Measurements from ENCODE around the gene MT3. TPM values are rescaled to one million over a fixed set of nuclear protein-coding genes. Genes with fewer than 3 reads are reported as not detected.

MT3 gene
- total and polyA plus RNA-seq, 4 experiments from 2014 or later, result 1.1 TPM; not detected in 3

DNA sequence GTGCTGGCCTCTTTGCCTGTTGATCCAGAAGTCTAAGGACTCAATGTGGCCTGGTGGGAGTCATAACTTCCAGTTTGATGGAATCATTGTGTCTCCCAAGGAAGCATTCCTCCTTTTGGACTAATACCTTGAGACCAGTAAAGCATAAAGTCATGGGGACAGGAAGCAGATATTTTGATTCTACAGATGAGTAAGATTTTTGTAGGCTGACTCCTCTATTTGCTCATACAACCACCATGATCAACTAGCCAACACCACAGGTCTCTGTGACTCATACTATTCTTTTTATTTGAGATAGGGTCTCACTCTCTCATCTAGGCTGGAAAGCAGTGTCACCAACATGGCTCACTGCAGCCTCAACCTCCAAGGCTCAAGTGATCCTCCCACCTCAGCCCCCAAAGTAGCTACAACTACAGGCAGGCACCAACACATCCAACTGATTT is 25.2 kb downstream of the MT3 start:
- no peaks in the 10 kb centered on the region for H3K9me3 Mint-ChIP-seq
- CTCF ChIA-PET (ENCODE audit: partially characterized antibody), result interaction anchor here (1.1 kb wide), 1 partner anchor 9 kb away, joined by 3 read pairs; no protein-coding TSS in a partner anchor
- Histone ChIP-seq H3K9me3 (ENCODE audit: control insufficient read depth in 1 of 2, low read length in 2 of 2) (no peaks in the 10 kb centered on the region), H3K4me3 (ENCODE audit: low read length in 2 of 2) (no peak overlapping the region), H3K27ac (ENCODE audit: low read depth, low read length) (no peak overlapping the region), H3K27me3 (ENCODE audit: insufficient read depth, low read length) (no peaks in the 10 kb centered on the region), H3K36me3 (ENCODE audit: insufficient read depth, low read length) (no peaks in the 10 kb centered on the region), H3K4me1 (ENCODE audit: insufficient read depth, low read length) (peaks cover 20% of the 10 kb centered on the region)
- DNase-seq, result no peak
- H3K36me3 Mint-ChIP-seq, result no peaks in the 10 kb centered on the region
- H3K27ac Mint-ChIP-seq, result peak overlapping the region in 3 of 7 donors; percentile 8 to 76 (median 21)
- intact Hi-C loops (cut with micrococcal nuclease), result no loop called here
- no peak overlapping the region for H3K4me3 Mint-ChIP-seq
- POLR2A ChIA-PET (ENCODE audit: partially characterized antibody), result no interaction called here
- peaks cover 19 to 25% (median 21%) of the 10 kb centered on the region in 4 donors for H3K4me1 Mint-ChIP-seq
- peaks cover 0 to 4% of the 10 kb centered on the region in 2 donors for H3K27me3 Mint-ChIP-seq

DNA sequence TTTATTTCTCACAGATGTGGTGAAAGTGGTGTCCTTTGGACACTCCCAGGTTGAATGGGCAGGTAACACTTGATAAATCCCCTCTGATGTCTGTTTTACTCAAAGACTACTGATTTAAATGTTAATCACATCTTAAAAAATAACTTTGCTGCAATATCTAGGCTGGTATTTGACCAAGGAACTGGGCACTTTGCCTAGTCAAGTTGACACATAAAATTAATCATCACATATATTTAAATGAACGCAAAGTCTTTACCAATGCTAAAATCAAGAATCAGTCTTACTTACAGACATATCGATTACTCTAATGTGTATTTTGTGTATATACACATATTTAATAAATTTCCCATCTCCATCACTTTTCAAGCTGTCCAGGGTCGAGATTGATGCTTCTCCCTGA is 26.0 kb downstream of the MT3 start:
- Mint-ChIP-seq H3K9me3 (no peaks in the 10 kb centered on the region), H3K27me3 (peaks cover 0 to 7% of the 10 kb centered on the region in 2 donors), H3K4me1 (peaks cover 14 to 19% (median 16%) of the 10 kb centered on the region in 4 donors), H3K36me3 (no peaks in the 10 kb centered on the region), H3K4me3 (no peak overlapping the region), H3K27ac (peak overlapping the region in 1 of 7 donors; percentile 21)
- Histone ChIP-seq H3K27ac (ENCODE audit: low read depth, low read length) (no peak overlapping the region), H3K27me3 (ENCODE audit: insufficient read depth, low read length) (no peaks in the 10 kb centered on the region), H3K4me3 (ENCODE audit: low read length in 2 of 2) (no peak overlapping the region), H3K4me1 (ENCODE audit: insufficient read depth, low read length) (peaks cover 12% of the 10 kb centered on the region), H3K36me3 (ENCODE audit: insufficient read depth, low read length) (no peaks in the 10 kb centered on the region), H3K9me3 (ENCODE audit: control insufficient read depth in 1 of 2, low read length in 2 of 2) (no peaks in the 10 kb centered on the region)
- no peak for DNase-seq
- CTCF ChIA-PET (ENCODE audit: partially characterized antibody), result interaction anchor here (1.1 kb wide), 1 partner anchor 8 kb away, joined by 3 read pairs; no protein-coding TSS in a partner anchor
- POLR2A ChIA-PET (ENCODE audit: partially characterized antibody), result no interaction called here
- intact Hi-C loops (cut with micrococcal nuclease), result no loop called here

DNA sequence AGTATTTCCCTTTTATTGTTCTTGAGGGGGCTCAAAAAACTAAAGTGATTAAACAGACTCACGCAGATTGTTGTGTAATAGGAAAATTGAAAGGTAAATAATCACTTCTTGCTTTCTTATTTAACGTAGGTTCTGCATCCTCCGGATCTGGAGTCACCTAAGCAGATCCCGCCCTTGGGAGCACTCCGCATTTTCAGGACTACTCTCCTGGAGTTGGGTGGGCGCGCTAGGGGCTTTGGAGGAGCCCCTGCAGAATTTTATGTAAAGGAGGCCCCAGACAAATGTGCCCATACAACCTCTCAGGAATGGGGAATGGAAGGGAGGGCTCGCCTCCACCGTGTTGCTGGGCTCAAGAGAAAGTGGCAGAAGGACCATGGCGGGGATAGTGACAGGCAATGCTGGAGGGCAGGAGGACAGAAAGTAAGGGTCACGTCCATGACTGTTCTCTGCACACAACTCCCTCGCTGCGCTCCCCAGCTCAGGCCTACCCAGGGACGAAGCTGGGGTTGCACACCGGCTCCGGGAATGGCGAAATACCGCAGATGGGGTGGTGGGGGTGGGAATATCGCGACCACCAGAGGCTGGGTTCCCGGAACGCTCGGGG is 27.4 kb downstream of the MT3 start:
- no peak for DNase-seq
- no peak overlapping the region for H3K27ac ChIP-seq (ENCODE audit: low read depth, low read length)
- H3K27me3 ChIP-seq (ENCODE audit: insufficient read depth, low read length), result no peaks in the 10 kb centered on the region
- Mint-ChIP-seq H3K4me3 (peak overlapping the region; percentile 27 to 71 (median 60)), H3K9me3 (no peaks in the 10 kb centered on the region), H3K36me3 (no peaks in the 10 kb centered on the region), H3K27me3 (peaks cover 0 to 7% of the 10 kb centered on the region in 2 donors), H3K4me1 (peaks cover 3 to 6% (median 5%) of the 10 kb centered on the region in 4 donors), H3K27ac (peak overlapping the region in 2 of 7 donors; percentile 31 to 42)
- POLR2A ChIA-PET (ENCODE audit: partially characterized antibody), result interaction anchor here (0.7 to 1.6 kb wide), 3 partner anchors 8 to 365 kb away, joined by 3 to 5 read pairs (median 4); partner anchors contain the start of gene MT2A
- H3K4me3 ChIP-seq (ENCODE audit: low read length in 2 of 2), result peak overlapping the region in 1 of 2 donors; percentile 22
- intact Hi-C loops (cut with micrococcal nuclease), result loop anchor here (1.0 kb wide), 1 partner anchor 8 kb away; the partner anchor contains the start of gene MT2A
- H3K4me1 ChIP-seq (ENCODE audit: insufficient read depth, low read length), result no peaks in the 10 kb centered on the region
- H3K36me3 ChIP-seq (ENCODE audit: insufficient read depth, low read length), result no peaks in the 10 kb centered on the region
- CTCF ChIA-PET (ENCODE audit: partially characterized antibody), result interaction anchor here (2.0 kb wide), 1 partner anchor 40 kb away, joined by 8 read pairs; no protein-coding TSS in a partner anchor
- no peaks in the 10 kb centered on the region for H3K9me3 ChIP-seq (ENCODE audit: control insufficient read depth in 1 of 2, low read length in 2 of 2)

DNA sequence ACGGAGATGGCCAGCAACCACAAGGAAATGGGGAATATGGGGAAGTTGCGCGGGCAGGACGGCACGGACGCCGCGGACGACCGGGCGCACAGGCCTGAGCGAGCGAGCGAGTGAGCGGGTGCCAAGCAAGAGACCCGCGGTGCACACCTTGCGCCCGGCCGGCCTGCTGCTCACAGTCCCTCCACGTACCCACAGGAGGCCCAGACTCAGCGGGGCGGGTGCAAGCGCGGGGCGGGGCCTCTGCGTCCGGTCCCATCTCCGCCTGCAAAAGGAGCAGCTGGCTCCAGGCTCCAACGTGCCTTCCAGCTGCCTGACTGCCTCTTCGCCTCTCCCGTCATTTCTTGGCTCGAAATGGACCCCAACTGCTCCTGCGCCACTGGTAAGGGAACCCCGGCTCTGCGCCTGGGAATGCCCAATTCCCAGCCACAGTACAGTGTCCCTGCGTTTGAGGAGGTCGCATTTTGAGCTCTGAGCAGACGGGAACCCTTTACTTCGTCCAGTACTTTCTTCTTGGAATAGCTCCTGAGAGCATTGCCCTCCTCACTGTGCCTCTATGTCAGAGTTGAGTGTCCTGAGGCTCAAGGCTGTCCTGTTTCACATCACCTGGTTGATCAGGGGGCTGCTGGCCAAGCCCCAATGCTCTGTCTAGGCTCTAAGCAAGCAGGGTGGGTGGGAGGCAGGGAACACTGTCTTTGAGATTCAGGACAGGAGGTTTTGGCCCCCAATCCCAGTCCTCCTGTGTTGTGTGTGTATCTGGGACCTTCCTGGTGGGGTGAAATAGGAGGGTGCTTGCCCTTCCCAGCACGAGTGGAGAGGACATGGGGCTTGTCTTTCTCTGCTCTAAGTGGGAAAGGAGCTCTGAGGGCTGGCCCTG is 28.1 kb downstream of the MT3 start:
- Mint-ChIP-seq H3K4me3 (peak overlapping the region; percentile 27 to 76 (median 66)), H3K27ac (peak overlapping the region in 2 of 7 donors; percentile 50 to 57), H3K27me3 (peaks cover 0 to 7% of the 10 kb centered on the region in 2 donors), H3K36me3 (no peaks in the 10 kb centered on the region), H3K4me1 (peaks cover 3 to 6% (median 5%) of the 10 kb centered on the region in 4 donors), H3K9me3 (no peaks in the 10 kb centered on the region)
- Histone ChIP-seq H3K4me3 (ENCODE audit: low read length in 2 of 2) (peak overlapping the region in 1 of 2 donors; percentile 22), H3K27ac (ENCODE audit: low read depth, low read length) (no peak overlapping the region), H3K4me1 (ENCODE audit: insufficient read depth, low read length) (no peaks in the 10 kb centered on the region), H3K27me3 (ENCODE audit: insufficient read depth, low read length) (no peaks in the 10 kb centered on the region), H3K36me3 (ENCODE audit: insufficient read depth, low read length) (no peaks in the 10 kb centered on the region), H3K9me3 (ENCODE audit: control insufficient read depth in 1 of 2, low read length in 2 of 2) (no peaks in the 10 kb centered on the region)
- CTCF ChIA-PET (ENCODE audit: partially characterized antibody), result interaction anchor here (2.0 kb wide), 1 partner anchor 41 kb away, joined by 8 read pairs; no protein-coding TSS in a partner anchor
- POLR2A ChIA-PET (ENCODE audit: partially characterized antibody), result interaction anchor here (1.2 to 1.6 kb wide), 3 partner anchors 9 to 46 kb away, joined by 3 to 4 read pairs (median 3); partner anchors contain the start of gene MT2A
- intact Hi-C loops (cut with micrococcal nuclease), result loop anchor here (1.0 kb wide), 1 partner anchor 9 kb away; the partner anchor contains the start of gene MT2A
- peak in 2 of 5 donors; percentile 26 to 46 for DNase-seq

DNA sequence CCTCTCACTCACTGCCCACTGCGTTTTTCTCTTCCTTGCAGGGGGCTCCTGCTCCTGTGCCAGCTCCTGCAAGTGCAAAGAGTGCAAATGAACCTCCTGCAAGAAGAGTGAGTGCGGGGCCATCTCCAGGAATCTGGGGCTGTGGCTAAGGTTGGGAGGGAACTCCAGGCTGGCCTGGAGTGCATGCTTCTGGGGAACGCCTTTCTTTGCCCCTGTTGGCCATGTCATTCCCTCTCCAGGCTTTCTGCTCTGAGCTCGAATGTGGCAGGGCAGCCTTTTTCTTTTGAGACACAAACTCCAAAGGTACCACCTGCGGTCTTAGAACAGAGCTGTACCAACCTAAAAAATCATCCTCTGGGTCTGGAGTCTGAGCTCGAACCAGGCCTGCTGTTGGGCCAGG is 28.8 kb downstream of the MT3 start:
- Histone ChIP-seq H3K27me3 (ENCODE audit: insufficient read depth, low read length) (no peaks in the 10 kb centered on the region), H3K4me3 (ENCODE audit: low read length in 2 of 2) (no peak overlapping the region), H3K27ac (ENCODE audit: low read depth, low read length) (no peak overlapping the region), H3K4me1 (ENCODE audit: insufficient read depth, low read length) (no peaks in the 10 kb centered on the region), H3K9me3 (ENCODE audit: control insufficient read depth in 1 of 2, low read length in 2 of 2) (no peaks in the 10 kb centered on the region), H3K36me3 (ENCODE audit: insufficient read depth, low read length) (no peaks in the 10 kb centered on the region)
- intact Hi-C loops (cut with micrococcal nuclease), result no loop called here
- CTCF ChIA-PET (ENCODE audit: partially characterized antibody), result interaction anchor here (1.0 to 2.0 kb wide), 2 partner anchors 41 to 85 kb away, joined by 4 to 8 read pairs; no protein-coding TSS in a partner anchor
- H3K9me3 Mint-ChIP-seq, result no peaks in the 10 kb centered on the region
- peaks cover 0 to 7% of the 10 kb centered on the region in 2 donors for H3K27me3 Mint-ChIP-seq
- POLR2A ChIA-PET (ENCODE audit: partially characterized antibody), result interaction anchor here (1.2 to 1.6 kb wide), 3 partner anchors 10 to 45 kb away, joined by 3 to 4 read pairs (median 3); partner anchors contain the start of gene MT2A
- peaks cover 3 to 6% (median 5%) of the 10 kb centered on the region in 4 donors for H3K4me1 Mint-ChIP-seq
- DNase-seq, result no peak
- H3K36me3 Mint-ChIP-seq, result no peaks in the 10 kb centered on the region
- H3K27ac Mint-ChIP-seq, result peak overlapping the region in 2 of 7 donors; percentile 47 to 57
- H3K4me3 Mint-ChIP-seq, result peak overlapping the region in 1 of 8 donors; percentile 4

DNA sequence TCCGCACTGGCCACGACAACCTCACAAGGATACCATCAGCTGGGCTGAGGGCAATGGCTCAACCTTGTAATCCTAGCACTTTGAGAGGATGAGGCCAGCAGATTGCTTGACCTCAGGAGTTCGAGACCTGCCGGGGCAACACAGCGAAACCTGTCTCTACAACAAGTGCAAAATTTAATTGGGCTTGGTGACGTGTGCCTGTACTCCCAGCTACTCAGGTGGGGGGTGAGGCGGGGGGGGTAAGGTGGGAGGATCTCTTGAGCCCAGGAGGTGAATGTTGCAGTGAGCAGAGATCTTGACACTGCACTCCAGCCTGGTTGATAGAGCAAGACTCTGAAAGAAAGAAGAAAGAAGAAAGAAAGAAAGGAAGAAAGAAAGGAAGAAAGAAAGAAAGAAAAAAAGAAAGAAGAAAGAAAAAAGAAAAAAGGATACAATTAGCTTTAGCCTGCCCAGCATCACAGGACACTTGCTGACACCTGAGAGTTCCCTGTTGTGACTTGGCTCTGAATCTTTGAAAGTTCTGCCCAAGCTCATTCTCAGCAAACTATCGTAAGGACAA is 31.1 kb downstream of the MT3 start:
- no peaks in the 10 kb centered on the region for H3K36me3 Mint-ChIP-seq
- CTCF ChIA-PET (ENCODE audit: partially characterized antibody), result no interaction called here
- Histone ChIP-seq H3K27me3 (ENCODE audit: insufficient read depth, low read length) (no peaks in the 10 kb centered on the region), H3K36me3 (ENCODE audit: insufficient read depth, low read length) (no peaks in the 10 kb centered on the region), H3K4me1 (ENCODE audit: insufficient read depth, low read length) (peaks cover 6% of the 10 kb centered on the region), H3K4me3 (ENCODE audit: low read length in 2 of 2) (no peak overlapping the region), H3K27ac (ENCODE audit: low read depth, low read length) (no peak overlapping the region), H3K9me3 (ENCODE audit: control insufficient read depth in 1 of 2, low read length in 2 of 2) (no peaks in the 10 kb centered on the region)
- intact Hi-C loops (cut with micrococcal nuclease), result no loop called here
- H3K4me3 Mint-ChIP-seq, result no peak overlapping the region
- POLR2A ChIA-PET (ENCODE audit: partially characterized antibody), result interaction anchor here (0.6 kb wide), 1 partner anchor 54 kb away, joined by 3 read pairs; no protein-coding TSS in a partner anchor
- no peak overlapping the region for H3K27ac Mint-ChIP-seq
- no peak for DNase-seq
- H3K27me3 Mint-ChIP-seq, result peaks cover 0 to 15% of the 10 kb centered on the region in 2 donors
- peaks cover 8 to 14% (median 12%) of the 10 kb centered on the region in 4 donors for H3K4me1 Mint-ChIP-seq
- H3K9me3 Mint-ChIP-seq, result no peaks in the 10 kb centered on the region
